MV-4-11 (cell line): Measurements from ENCODE around the gene DENND5B.
A peak's percentile ranks its signal among the peaks of the same experiment; 100 is the strongest.

Experiments
- DNase-seq: peaks from one replicate; lab custom pipeline; 2025; lab: John Stamatoyannopoulos, UW

Gene DENND5B

GRCh38 chr12:31590642-31591379 is at the start of gene DENND5B:
Gene DENND5B, minus strand, starts transcription at chr12:31591136. Its CDS starts 304 bp downstream, at chr12:31590832.
- DNase-seq = peak; percentile 7

- no peak for DNase-seq
These were observed 43.7 kb upstream of the DENND5B start for GRCh38 chr12:31634620-31635019.

- no peak for DNase-seq
These were observed 42.5 kb upstream of the DENND5B start for GRCh38 chr12:31633464-31633863.

- peak; percentile 26 for DNase-seq
These were observed 40.9 kb upstream of the DENND5B start for GRCh38 chr12:31631809-31632208.

- no peak for DNase-seq
These were observed 40.2 kb upstream of the DENND5B start for GRCh38 chr12:31631023-31631724.

GRCh38 chr12:31629756-31630732 is 39.1 kb upstream of the DENND5B start:
- DNase-seq = no peak

- DNase-seq = no peak
These were observed 36.6 kb upstream of the DENND5B start for GRCh38 chr12:31627456-31628054.

- DNase-seq = no peak
These were observed 35.5 kb upstream of the DENND5B start for GRCh38 chr12:31626270-31626995.

- DNase-seq = no peak
These were observed 31.1 kb upstream of the DENND5B start for GRCh38 chr12:31622038-31622437.

- no peak for DNase-seq
These were observed 29.4 kb upstream of the DENND5B start for GRCh38 chr12:31620311-31620710.

GRCh38 chr12:31618228-31619025 is 27.5 kb upstream of the DENND5B start:
- no peak for DNase-seq

GRCh38 chr12:31612819-31613218 is 21.9 kb upstream of the DENND5B start:
- DNase-seq = no peak

- DNase-seq = peak; percentile 14
These were observed 17.4 kb upstream of the DENND5B start for GRCh38 chr12:31608299-31608698.

GRCh38 chr12:31605531-31605930 is 14.6 kb upstream of the DENND5B start:
- no peak for DNase-seq

GRCh38 chr12:31603546-31604009 is 12.6 kb upstream of the DENND5B start:
- peak; percentile 60 for DNase-seq

GRCh38 chr12:31600750-31601149 is 9.8 kb upstream of the DENND5B start:
- no peak for DNase-seq

- no peak for DNase-seq
These were observed 9.3 kb upstream of the DENND5B start for GRCh38 chr12:31600252-31600651.

GRCh38 chr12:31599053-31599452 is 8.1 kb upstream of the DENND5B start:
- DNase-seq = no peak

- no peak for DNase-seq
These were observed 6.1 kb upstream of the DENND5B start for GRCh38 chr12:31597066-31597465.

GRCh38 chr12:31594681-31595080 is 3.7 kb upstream of the DENND5B start:
- no peak for DNase-seq
